Left hindlimb (tissue), 1 donor: ENCODE results near the gene LAPTM4A.

ENCODE experiments used
- DNase-seq: peaks from one replicate; pipeline ENCODE4 v3.0.0-alpha.2; 2018

The LAPTM4A gene

DNA sequence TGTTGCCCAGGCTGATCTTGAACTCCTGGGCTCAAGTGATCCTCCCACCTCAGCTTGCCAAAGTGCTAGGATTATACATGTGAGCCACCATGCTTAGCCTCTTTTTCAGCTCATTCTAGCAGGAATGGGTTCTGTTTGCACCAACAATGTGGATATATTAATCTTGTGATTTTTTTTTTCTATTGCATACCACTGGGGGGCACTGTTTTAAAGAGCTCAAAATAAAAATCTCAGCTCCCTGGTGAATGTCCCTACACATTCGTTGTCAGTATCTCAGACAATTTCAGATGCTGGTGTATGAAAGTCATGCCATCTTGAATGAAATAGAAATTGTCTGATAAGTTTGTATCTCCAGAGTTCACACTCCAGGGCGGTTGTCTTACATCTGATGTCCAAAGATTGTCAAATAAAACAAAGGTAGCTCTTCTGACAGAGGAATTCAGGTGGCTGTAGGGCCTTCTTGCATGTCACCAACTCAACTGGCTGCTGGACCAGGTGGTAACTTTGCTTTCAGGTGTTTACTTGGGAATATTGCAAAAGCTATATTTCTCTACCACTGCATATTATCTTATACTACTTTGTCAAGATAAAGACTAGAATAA is 35.8 kb downstream of the LAPTM4A start:
- DNase-seq, result no peak

DNA sequence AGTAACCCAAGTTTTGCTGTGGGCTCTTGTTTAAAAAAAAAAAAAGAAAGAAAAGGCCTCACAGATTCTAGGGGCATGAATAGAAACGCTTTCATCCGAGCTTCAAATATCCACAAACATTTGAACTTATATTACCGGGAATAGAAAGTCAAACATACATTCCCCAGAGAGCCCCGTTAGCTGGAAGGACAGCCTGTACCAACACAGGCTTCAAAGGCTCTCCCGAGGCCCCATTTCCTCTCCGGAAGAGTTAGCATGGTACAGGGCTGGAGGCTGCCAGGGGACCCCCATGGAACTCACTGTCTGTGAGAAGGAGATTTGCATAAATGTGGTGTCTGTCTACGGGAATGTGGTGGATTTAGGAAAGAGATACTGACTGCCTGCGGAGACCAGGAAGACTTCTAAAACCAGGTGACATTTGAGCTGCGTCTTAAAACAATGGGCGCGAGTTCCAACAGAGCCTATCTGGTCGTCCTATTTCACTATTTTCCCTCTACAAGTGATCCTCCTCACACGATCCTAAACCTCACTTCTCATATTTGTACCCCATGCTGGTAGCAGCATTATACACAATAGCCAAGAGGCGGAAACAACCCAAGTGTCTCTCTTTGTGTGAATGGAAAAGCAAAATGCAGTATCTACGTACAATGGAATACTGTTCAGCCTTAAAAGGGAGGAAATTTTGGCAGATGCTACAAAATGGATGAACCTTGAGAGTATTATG is 38.1 kb downstream of the LAPTM4A start:
- DNase-seq, result no peak

DNA sequence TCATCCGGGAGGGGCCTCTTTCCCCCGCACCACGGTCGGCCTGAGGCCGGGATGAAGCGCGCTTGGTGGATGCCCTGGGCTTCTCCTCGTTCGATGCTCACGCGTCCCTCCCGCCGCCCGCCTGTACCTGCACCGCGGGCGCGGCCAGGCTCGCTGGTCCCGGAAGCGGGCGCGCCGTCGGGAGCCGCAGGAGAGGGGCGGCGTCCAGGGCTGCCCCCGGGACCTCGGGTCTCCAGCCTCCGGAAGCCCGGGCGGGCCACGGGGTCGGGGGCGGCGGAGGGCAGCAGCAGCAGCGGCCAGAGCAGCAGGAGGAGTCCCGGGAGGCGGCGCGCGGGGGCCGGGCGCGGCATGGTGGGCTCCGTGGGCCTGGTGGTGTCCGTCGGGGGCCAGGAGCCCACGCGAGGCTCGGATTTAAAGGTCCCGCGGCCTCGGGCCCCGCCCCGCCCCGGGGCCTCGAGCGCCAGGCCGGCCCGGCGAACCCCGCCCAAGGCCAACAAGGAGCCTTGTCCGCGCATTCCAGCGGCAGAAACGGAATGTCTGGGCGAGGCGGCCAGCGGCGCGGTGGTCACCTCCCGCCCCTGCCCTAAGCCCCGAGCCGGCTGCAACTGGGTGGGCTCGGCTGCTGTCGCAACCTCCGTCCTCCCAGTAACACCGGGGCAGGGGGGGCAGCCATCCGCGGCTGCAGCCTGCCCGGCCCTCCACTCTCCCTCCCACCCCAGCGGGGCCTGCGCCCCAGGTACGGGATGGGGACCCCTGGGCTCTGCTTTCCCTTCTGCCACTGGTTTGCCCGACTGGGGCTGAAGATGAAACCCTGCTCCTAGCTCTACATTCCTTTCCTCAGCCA is 38.9 kb downstream of the LAPTM4A start, which contains the start of gene MATN3:
MATN3 (minus strand) TSS at position 387 of the 844 bp plus-strand sequence; CDS start at position 350, 37 bp downstream.
- peak; percentile 74 for DNase-seq

DNA sequence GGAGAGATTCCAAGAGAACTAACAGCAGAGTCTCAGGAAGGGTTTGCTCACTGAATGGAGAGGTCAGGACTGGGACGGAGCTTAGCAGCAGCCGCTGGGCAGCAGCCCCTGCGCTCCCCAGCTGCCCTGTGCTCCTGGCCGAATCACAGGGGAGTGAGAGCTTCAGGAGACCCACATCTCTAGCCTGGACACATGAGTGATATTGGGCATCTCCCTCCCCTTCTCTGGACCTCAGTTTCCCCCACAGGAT is 39.5 kb downstream of the LAPTM4A start:
- no peak for DNase-seq

DNA sequence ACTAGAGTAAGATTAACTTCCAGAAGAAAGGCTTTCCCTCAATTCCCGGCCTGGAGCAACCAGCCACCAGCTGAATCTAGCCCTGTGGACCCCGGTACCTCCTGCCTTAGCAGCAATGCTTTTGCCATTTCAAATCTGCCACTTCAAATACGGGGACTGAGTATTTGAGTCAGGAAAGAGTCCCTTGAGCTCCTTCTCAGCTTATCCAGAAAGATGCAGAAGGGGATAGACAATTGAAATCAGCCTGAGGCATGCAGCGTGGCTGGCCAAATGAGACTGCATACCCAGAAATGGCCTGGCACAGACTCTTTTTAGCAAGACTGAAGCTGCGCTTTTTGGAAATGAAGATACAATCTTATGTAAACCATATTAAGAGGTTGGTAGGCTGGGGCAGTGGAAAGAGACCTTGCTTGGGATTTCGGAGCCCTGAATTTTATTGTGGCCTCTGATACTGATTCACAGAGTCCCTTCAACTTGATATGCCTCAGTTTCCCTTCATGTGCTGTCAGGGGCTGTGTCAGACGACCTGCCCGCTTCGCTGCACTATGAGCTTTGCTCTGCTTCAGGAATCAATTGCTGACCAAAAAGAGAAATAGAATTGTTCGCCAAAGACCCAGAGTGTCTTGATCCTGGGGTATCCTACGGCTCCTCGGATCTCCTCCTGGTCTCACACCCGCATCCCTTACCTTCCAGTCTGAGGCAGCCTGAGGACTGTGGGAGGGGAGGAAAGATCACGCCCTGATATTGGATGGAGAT is 40.0 kb downstream of the LAPTM4A start:
- no peak for DNase-seq

DNA sequence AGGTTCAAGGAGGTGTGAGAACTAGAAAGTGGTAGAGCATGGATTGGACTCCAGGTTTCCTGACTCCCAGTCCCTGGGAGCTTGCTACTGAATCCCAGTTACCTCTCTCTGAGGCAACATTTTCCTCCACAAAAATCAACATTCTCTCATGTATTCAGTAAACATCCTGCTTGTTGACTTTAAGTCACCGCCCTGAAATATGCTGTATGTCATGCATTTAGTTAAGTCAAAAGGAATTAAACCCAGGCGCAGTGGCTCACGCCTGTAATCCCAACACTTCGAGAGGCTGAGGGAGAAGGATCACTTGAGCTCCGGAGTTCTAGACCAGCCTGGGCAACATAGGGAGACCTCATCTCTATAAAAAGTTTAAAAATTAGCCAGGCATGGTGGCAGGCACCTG is 42.7 kb downstream of the LAPTM4A start:
- no peak for DNase-seq

DNA sequence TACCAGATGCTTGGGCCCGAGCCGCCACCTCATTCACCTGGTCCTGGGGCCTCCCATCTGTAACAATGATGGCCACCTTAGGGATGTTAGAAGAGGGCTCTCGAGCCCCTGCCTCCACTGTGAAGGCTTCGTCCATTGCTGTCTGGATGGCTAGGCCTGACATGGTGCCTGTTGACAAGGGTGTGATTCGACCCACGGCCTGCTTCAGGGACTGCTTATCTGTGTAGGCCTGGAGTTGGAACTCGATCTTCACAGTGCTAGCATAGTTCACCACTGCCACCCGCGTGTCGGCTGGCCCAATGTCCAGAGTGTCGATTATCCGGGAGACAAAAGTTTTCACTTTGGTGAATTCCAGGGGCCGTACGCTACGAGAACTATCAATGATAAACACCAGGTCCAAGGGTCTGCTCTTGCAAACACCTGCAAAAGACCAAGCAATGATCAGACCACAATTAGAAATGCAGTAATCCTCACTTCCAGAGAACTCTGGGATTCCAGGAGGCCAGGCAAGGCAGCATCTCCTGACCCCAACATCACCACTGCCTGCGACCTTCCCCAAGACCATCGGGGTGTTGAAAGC is 45.4 kb downstream of the LAPTM4A start:
- no peak for DNase-seq

DNA sequence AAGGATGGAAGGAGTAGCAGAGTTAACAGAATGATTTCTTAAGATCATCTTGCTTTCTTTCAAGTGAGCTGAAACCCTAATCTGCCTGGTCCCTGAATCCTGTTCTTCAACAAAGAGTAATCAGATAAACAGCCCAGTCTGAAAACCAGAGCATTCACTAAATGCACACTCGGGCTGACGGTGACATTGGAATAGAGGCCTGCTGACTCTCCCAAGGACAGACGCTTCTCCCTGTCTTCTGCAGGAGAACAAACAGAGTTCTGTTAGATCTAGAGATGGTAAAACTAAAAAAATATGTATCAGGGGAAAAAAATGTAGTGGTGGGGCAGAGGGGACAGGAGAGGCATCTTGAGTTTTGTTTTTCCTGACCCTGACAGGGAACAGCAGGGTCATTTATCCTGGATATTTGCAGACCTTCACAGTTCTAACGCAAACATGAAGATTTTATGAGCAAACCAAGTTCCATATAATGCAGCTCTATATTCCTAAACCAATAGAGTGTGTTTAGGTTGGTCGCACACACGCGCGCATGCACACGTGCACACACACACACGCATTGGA is 46.3 kb downstream of the LAPTM4A start:
- DNase-seq, result no peak

DNA sequence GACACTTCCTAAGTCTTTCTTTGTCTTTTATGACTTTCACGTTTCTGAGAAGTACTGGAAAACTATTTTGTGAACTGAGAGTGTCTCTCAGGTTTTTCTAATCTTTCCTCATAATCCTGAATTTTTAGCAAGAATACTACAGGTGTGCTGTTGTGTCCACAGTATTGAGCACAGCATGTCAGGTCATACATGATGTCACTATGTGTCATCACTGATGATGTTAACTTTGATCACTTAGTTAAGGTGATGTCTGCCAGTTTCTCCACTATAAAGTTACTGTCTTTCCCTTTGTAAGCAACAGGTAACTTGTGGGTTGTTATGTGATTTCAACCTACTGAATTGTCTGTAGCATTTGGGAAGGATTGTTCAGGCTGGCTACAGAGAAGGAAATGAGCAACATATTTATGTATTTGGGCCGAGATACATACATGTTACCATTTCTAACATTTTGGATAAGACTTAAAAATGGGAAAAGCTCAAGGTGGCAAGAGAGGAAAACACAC is 50.0 kb downstream of the LAPTM4A start:
- DNase-seq, result no peak

DNA sequence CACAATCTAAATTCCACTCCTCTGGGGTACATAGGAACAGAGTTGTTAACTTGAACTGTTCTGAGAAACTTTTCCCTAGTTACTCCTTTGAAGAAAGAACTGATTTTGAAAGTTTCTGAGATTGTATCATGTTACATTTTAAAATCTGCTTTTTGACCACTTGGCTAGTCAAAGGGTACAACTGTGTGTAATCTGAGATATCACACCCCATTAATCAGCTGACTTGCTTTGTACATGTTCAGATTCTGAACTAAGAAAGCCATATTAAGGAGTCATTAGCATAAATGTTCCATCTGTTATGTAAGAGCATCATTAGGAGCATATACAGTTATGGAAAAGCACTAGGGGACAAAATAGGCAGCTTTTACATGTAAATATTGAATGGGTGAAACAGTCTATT is 57.7 kb downstream of the LAPTM4A start:
- DNase-seq, result no peak

DNA sequence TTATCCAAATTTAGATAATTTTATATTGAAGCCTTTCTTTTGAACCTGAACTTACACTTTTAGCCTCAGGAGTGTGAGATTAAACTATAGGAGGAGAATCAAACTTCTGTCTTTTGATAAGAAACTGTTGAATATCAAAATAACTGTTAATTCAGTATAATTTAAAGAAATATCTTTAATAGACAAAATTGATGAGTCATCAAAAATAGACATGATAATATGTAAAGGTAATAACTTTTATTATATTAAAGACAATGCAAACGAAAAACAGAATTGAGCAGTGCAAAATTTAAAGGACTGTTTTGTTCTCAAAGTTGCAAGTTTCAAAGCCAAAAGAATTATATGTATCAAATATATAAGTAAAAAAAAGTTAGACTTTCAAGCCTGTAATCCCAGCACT is 59.5 kb downstream of the LAPTM4A start:
- DNase-seq, result no peak

DNA sequence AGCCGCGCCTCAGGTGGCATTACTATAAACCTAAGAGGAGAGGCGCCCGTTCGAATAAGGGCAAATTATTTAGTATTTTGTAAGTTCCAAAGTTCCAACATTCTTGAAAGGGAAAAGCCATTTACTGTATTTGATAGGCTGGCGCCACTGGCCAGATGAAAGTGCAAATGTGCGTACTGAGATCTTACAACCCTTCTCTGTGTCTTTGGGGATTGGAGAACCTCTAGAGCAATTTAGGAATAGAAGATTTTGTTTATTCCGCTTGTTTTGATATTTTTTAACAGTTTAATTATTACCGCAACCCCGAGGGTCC is 61.1 kb downstream of the LAPTM4A start:
- DNase-seq, result no peak

DNA sequence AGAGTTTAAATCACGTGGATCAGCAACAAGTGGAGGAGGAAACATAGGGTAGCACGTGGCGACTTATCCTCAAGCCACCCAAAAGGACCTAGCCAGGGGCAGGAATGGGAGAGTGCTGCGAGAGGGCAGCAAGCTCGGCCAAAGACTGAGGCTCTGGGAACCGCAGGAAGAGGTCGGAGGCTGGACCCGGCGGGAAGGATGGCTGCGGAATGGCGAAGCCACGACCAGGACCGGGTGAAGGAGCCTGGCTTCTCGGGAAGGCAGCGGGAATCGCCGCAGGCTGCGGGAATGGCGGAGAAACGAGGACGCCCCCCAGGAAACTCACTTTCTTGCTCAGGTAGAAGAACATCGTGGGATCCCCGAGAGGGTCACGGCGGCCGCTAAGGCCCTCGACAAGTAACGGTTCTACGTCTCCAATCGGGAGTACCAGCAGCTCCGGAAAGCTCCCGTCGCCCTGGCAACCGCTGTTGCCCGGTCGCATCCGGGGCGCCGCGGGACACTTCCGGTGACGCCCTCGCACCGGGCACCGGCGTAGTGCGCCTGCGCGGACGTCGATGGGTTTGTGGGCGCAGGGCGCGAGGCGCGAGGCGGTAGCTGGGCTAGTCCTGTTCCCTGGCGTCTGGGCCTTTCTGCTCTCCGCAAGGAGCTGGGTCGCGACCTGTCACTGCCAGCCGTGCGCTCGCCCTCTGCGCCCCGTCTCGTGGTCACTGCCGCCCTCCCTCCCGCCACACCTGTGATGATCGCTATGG is 61.6 kb downstream of the LAPTM4A start, which contains the start of gene WDR35:
WDR35 (minus strand) TSS at position 439 of the 749 bp plus-strand sequence; CDS start at position 349, 90 bp downstream.
- DNase-seq, result peak; percentile 91

DNA sequence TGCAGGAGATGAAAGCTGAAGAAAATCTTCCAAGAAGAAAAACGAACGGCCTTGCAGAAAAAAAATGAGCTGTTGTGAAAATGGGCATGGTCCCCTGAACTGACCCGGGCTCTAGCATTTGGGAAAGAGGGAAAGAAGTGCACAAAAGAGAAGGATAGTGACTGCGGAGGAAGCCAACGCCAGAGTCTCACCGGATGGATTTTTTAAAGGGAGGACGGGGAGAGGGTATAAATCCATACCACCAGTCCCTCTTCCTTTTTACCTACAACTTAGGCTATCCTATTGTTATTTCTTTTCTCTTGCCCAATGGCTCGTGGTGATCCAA is 62.1 kb downstream of the LAPTM4A start:
- DNase-seq, result no peak

DNA sequence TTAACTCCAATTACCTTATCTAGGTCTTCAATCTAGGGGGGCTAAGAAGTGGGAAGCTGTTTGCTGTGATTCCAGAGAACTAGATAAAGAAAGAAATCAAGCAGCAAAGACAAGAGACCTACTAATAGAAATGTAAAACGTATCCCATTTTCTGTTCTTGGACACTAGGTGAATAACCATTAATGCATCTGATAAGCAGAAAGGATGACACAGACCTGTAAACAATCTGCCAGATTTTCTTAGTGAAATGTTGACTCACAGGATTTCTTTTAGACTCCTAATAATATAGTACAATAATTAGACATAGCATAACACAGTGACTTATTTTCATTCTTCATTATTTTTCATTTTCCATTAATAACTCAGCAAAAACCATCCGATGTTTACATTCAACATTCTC is 62.8 kb downstream of the LAPTM4A start:
- DNase-seq, result no peak

DNA sequence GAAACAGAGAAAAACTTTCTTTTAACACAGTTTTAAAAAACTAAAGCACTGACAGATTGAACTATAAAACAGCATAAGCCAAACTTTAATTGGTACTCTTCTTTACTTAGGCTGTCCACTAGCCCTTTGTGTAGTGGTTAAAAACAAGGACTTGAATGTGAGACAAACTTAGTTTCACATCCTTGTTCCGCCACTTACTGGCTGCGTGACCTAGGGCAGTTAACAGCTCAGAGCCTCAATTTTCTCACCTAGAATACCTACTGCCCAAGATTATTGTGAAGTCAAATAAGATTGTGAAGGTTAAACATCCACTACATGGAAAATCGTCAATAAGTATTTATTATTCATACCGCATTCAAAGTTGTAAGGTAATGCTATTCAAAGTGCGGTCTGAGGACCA is 63.5 kb downstream of the LAPTM4A start:
- no peak for DNase-seq
